ENCODE results near the gene FHOD1.

Gene FHOD1

GRCh38 chr16:67247192-67248072 is at the start of gene FHOD1:
Gene FHOD1 (minus strand): TSS chr16:67247481. CDS start chr16:67247410, 71 bp downstream.
- DNase-seq (ENCODE audit: low spot score) = peak; percentile 97

- no peak for DNase-seq (ENCODE audit: low spot score)
These were observed 49.1 kb upstream of the FHOD1 start for GRCh38 chr16:67296420-67296819.

GRCh38 chr16:67294938-67295361 is 47.7 kb upstream of the FHOD1 start:
- DNase-seq (ENCODE audit: low spot score) = no peak

- no peak for DNase-seq (ENCODE audit: low spot score)
These were observed 47.0 kb upstream of the FHOD1 start for GRCh38 chr16:67294171-67294757.

GRCh38 chr16:67291461-67291860 is 44.2 kb upstream of the FHOD1 start:
- no peak for DNase-seq (ENCODE audit: low spot score)

GRCh38 chr16:67287960-67288359 is 40.7 kb upstream of the FHOD1 start:
- DNase-seq (ENCODE audit: low spot score) = no peak

GRCh38 chr16:67286441-67287235 is 39.4 kb upstream of the FHOD1 start:
- no peak for DNase-seq (ENCODE audit: low spot score)

GRCh38 chr16:67284699-67285646 is 37.7 kb upstream of the FHOD1 start:
- peak; percentile 33 for DNase-seq (ENCODE audit: low spot score)

GRCh38 chr16:67283826-67284555 is 36.7 kb upstream of the FHOD1 start:
- DNase-seq (ENCODE audit: low spot score) = no peak

- peak; percentile 15 for DNase-seq (ENCODE audit: low spot score)
These were observed 36.0 kb upstream of the FHOD1 start for GRCh38 chr16:67283039-67283825.

- no peak for DNase-seq (ENCODE audit: low spot score)
These were observed 35.1 kb upstream of the FHOD1 start for GRCh38 chr16:67282447-67282805.

- DNase-seq (ENCODE audit: low spot score) = no peak
These were observed 34.5 kb upstream of the FHOD1 start for GRCh38 chr16:67281536-67282446.

GRCh38 chr16:67280090-67281015 is 33.1 kb upstream of the FHOD1 start:
- DNase-seq (ENCODE audit: low spot score) = no peak

GRCh38 chr16:67279296-67280089 is 32.2 kb upstream of the FHOD1 start, which contains the start of gene PLEKHG4:
Gene PLEKHG4 (plus strand): TSS chr16:67279532. CDS start chr16:67280045, 513 bp downstream.
- peak; percentile 76 for DNase-seq (ENCODE audit: low spot score)

GRCh38 chr16:67278773-67279295 is 31.6 kb upstream of the FHOD1 start:
- no peak for DNase-seq (ENCODE audit: low spot score)

GRCh38 chr16:67277999-67278772 is 30.9 kb upstream of the FHOD1 start:
- DNase-seq (ENCODE audit: low spot score) = peak; percentile 30
